B cell (primary cell): ENCODE measurements around the gene C17orf113. TPM values are rescaled to one million over a fixed set of nuclear protein-coding genes. Genes with fewer than 3 reads are reported as not detected.

Experiments used
- ATAC-seq: fragments of 200-7000 bp; cut with Tn5 transposase; one replicate; pipeline ENCODE4 v1.10.0; 2021; ENCODE audit warnings: low read depth, mild to moderate bottlenecking, moderate number of reproducible peaks, moderate library complexity
- CTCF ChIA-PET: fragments of 350-600 bp; sonication (Branson Sonifier 250); formaldehyde crosslinking; loops from one replicate; lab custom pipeline; 2021; ENCODE audit warnings: antibody characterized with exemption, inconsistent platforms; lab: Charles Lee
- POLR2A ChIA-PET: fragments of 350-600 bp; sonication (Branson Sonifier 250); formaldehyde crosslinking; loops from one replicate; lab custom pipeline; 2021; ENCODE audit warnings: antibody characterized with exemption; lab: Charles Lee
- DNase-seq: peaks from one replicate; pipeline ENCODE4 v3.0.0; 2013
- H2AFZ ChIP-seq: 2 replicates; pipeline ENCODE4 v1.6.1; 2012; ENCODE audit warnings: mild to moderate bottlenecking, low read depth, low read length; ENCODE audit not compliant: insufficient read depth, poor library complexity, severe bottlenecking
- H3K27ac ChIP-seq, 2 donors: 1 replicate in 1 of 2; 2 replicates in 1 of 2; pipeline ENCODE4 v1.5.1; 2012 to 2013; ENCODE audit warnings: low read length in 2 of 2, mild to moderate bottlenecking in 2 of 2, moderate library complexity in 1 of 2
- H3K27me3 ChIP-seq, 4 experiments: fragments of 200-600 bp in 1 of 4; sonication (generic) in 1 of 4; replicated peaks in 1 of 4; 1 replicate in 2 of 4; 2 replicates in 2 of 4; pipeline versions ENCODE4 v1.6.1 to v1.7.0; 2013 to 2016; ENCODE audit warnings: low read length in 3 of 4, mild to moderate bottlenecking in 2 of 4, mixed read lengths in 1 of 4, moderate library complexity in 1 of 4; ENCODE audit not compliant: insufficient read depth in 4 of 4, control insufficient read depth in 3 of 4; ENCODE audit errors: control extremely low read depth in 1 of 4
- H3K36me3 ChIP-seq, 2 experiments: replicated peaks in 1 of 2; 1 replicate in 1 of 2; 2 replicates in 1 of 2; pipeline versions ENCODE4 v1.6.1 to v1.7.1; 2013; ENCODE audit warnings: low read length in 1 of 2; ENCODE audit not compliant: insufficient read depth in 2 of 2, control insufficient read depth in 1 of 2; ENCODE audit errors: control extremely low read depth in 1 of 2, extremely low read depth in 1 of 2
- H3K4me1 ChIP-seq, 2 donors: fragments of 200-600 bp in 1 of 2; sonication (generic) in 1 of 2; 1 replicate in 1 of 2; 2 replicates in 1 of 2; pipeline versions ENCODE4 v1.5.1 to v1.6.1; 2013 to 2017; ENCODE audit warnings: low read length in 2 of 2; ENCODE audit not compliant: control insufficient read depth in 2 of 2, insufficient read depth in 2 of 2
- H3K4me2 ChIP-seq: replicated peaks from 2 replicates; pipeline ENCODE3; 2012; ENCODE audit warnings: mild to moderate bottlenecking, low read depth, low read length; ENCODE audit not compliant: poor library complexity, severe bottlenecking
- H3K4me3 ChIP-seq, 5 experiments: fragments of 200-600 bp in 1 of 5; sonication (generic) in 1 of 5; 1 replicate in 3 of 5; 2 replicates in 2 of 5; pipeline versions ENCODE4 v1.5.1 to v1.7.0; 2011 to 2016; ENCODE audit warnings: low read length in 4 of 5, mild to moderate bottlenecking in 4 of 5, low read depth in 2 of 5, control low read depth in 1 of 5, moderate library complexity in 1 of 5; ENCODE audit not compliant: insufficient read depth in 1 of 5; ENCODE audit errors: control extremely low read depth in 1 of 5, extremely low read depth in 1 of 5
- H3K79me2 ChIP-seq: fragments of 200-600 bp; sonication (generic); one replicate; pipeline ENCODE4 v1.6.0; 2016; ENCODE audit warnings: low read length; ENCODE audit not compliant: control insufficient read depth, insufficient read depth
- H3K9ac ChIP-seq: fragments of 200-600 bp; sonication (generic); 2 replicates; pipeline ENCODE4 v1.6.1; 2017; ENCODE audit warnings: mild to moderate bottlenecking, low read length, moderate library complexity
- H3K9me3 ChIP-seq, 3 donors: one replicate each; pipeline versions ENCODE4 v1.6.1 to v1.7.1; 2013; ENCODE audit warnings: low read length in 2 of 3; ENCODE audit not compliant: control insufficient read depth in 2 of 3, insufficient read depth in 1 of 3; ENCODE audit errors: control extremely low read depth in 1 of 3
- H4K20me1 ChIP-seq: 2 replicates; pipeline ENCODE4 v1.6.0; 2012; ENCODE audit warnings: mild to moderate bottlenecking, low read length; ENCODE audit not compliant: insufficient read depth, control insufficient read depth, poor library complexity, severe bottlenecking
- H3K27ac Mint-ChIP-seq: one replicate; pipeline ENCODE4 v1.8.0; 2021; ENCODE audit warnings: mixed read lengths
- H3K27me3 Mint-ChIP-seq: one replicate; pipeline ENCODE4 v1.8.0; 2021; ENCODE audit warnings: mixed read lengths
- H3K4me1 Mint-ChIP-seq: one replicate; pipeline ENCODE4 v1.8.0; 2021; ENCODE audit warnings: mixed read lengths
- H3K4me3 Mint-ChIP-seq: one replicate; pipeline ENCODE4 v1.8.0; 2021; ENCODE audit warnings: mixed read lengths
- H3K9me3 Mint-ChIP-seq: one replicate; pipeline ENCODE4 v1.8.0; 2022; ENCODE audit warnings: mixed read lengths; ENCODE audit not compliant: insufficient read depth
- CTCF ChIP-seq: fragments of 200-600 bp; IDR thresholded peaks from one replicate; pipeline ENCODE4 v1.8.0; 2022; ENCODE audit warnings: antibody characterized with exemption, mild to moderate bottlenecking
- EZH2 ChIP-seq: IDR thresholded peaks from 2 replicates; pipeline ENCODE4 v1.6.1; 2012; ENCODE audit warnings: borderline replicate concordance, low read depth, mild to moderate bottlenecking, moderate library complexity, low read length; ENCODE audit not compliant: insufficient read depth, poor library complexity, severe bottlenecking
- WGBS: methylation state at CpG from one replicate; pipeline ENCODE4 v1.1.5; 2013; ENCODE audit warnings: missing lambda C conversion rate; ENCODE audit not compliant: insufficient coverage; 5-methylcytosine and 5-hydroxymethylcytosine counted together
- intact Hi-C: fragments of 100-400 bp; cut with micrococcal nuclease; formaldehyde crosslinking; loops from one replicate; pipeline ENCODE4 v1.10.0; 2022
- polyA plus RNA-seq: library from polyadenylated mRNA; depleted of rRNA; stranded (reverse); fragments of >200 nt; gene quantifications from 2 replicates; pipeline ENCODE4 v1.2.3, GENCODE V29; 2012
- total RNA-seq, 2 donors: library from RNA; stranded (reverse); fragments of 120-200 nt in 1 of 2; gene quantifications; 1 replicate in 1 of 2; 2 replicates in 1 of 2; pipeline versions ENCODE4 v1.2.3 to v1.2.4, GENCODE V29; 2013 to 2022

C17orf113 gene
- total and polyA plus RNA-seq, 2 donors (not counting 1 experiment from before 2014, with no cell fraction given) = 1.2 to 2.1 TPM

- no peak overlapping the region for H3K4me2 ChIP-seq
- no peak overlapping the region for H3K9ac ChIP-seq
- peaks cover 0 to 4% (median 1%) of the 10 kb centered on the region in 4 experiments for H3K27me3 ChIP-seq
- ATAC-seq (no peak), DNase-seq (no peak)
- no peaks in the 10 kb centered on the region for H3K79me2 ChIP-seq
- intact Hi-C loops = no loop called here
- ChIA-PET POLR2A (no interaction called here), CTCF (interaction anchor here (0.7 to 1.1 kb wide), 4 partner anchors 16 to 401 kb away, joined by 3 read pairs; no protein-coding TSS in a partner anchor)
- Mint-ChIP-seq H3K27ac (no peak overlapping the region), H3K4me1 (no peaks in the 10 kb centered on the region), H3K27me3 (peaks cover 29% of the 10 kb centered on the region), H3K4me3 (no peak overlapping the region), H3K9me3 (no peaks in the 10 kb centered on the region)
- H2AFZ ChIP-seq = no peak overlapping the region
- TF ChIP-seq EZH2 = no peak
- TF ChIP-seq CTCF = no peak
- no peak overlapping the region for H3K27ac ChIP-seq
- H3K36me3 ChIP-seq = no peaks in the 10 kb centered on the region
- H3K4me3 ChIP-seq = no peak overlapping the region
- no peaks in the 10 kb centered on the region for H3K9me3 ChIP-seq
- H4K20me1 ChIP-seq = no peaks in the 10 kb centered on the region
- no peaks in the 10 kb centered on the region for H3K4me1 ChIP-seq
- WGBS = 75% methylated on average over 5 of the region's 8 CpGs
Measured at GRCh38 chr17:42090964-42091790, 40.8 kb upstream of the C17orf113 start.

GRCh38 chr17:42088736-42089135 lies 38.3 kb upstream of the C17orf113 start:
- H3K4me2 ChIP-seq = no peak overlapping the region
- H2AFZ ChIP-seq = no peak overlapping the region
- H3K27ac ChIP-seq = no peak overlapping the region
- DNase-seq = no peak
- H3K4me3 ChIP-seq = no peak overlapping the region
- H3K4me1 ChIP-seq = no peaks in the 10 kb centered on the region
- no peaks in the 10 kb centered on the region for H3K4me1 Mint-ChIP-seq
- H3K4me3 Mint-ChIP-seq = no peak overlapping the region
- H3K36me3 ChIP-seq = no peaks in the 10 kb centered on the region
- no peaks in the 10 kb centered on the region for H4K20me1 ChIP-seq
- ATAC-seq = no peak
- ChIA-PET CTCF (interaction anchor here (1.0 to 1.6 kb wide), 2 partner anchors 21 to 125 kb away, joined by 4 to 6 read pairs; no protein-coding TSS in a partner anchor), POLR2A (no interaction called here)
- peaks cover 0 to 2% (median 0%) of the 10 kb centered on the region in 4 experiments for H3K27me3 ChIP-seq
- no peaks in the 10 kb centered on the region for H3K79me2 ChIP-seq
- intact Hi-C loops = no loop called here
- no peaks in the 10 kb centered on the region for H3K9me3 Mint-ChIP-seq
- H3K9me3 ChIP-seq = no peaks in the 10 kb centered on the region
- H3K27ac Mint-ChIP-seq = no peak overlapping the region
- no peak overlapping the region for H3K9ac ChIP-seq
- WGBS = 85% methylated on average over 5 of the region's 8 CpGs
- peaks cover 17% of the 10 kb centered on the region for H3K27me3 Mint-ChIP-seq
- no peak for TF ChIP-seq CTCF
- TF ChIP-seq EZH2 = no peak
